Stimulated activated CD8-positive, alpha-beta memory T cell treated with anti-CD3 and anti-CD28 coated beads, Interleukin-7, amount 100 ng/mL, for 1 hour (primary cell): ENCODE results near the gene PRR23E.

Source experiments
- DNase-seq, 2 donors: peaks; one replicate each; pipeline ENCODE4 v3.0.0-alpha.2; 2020; ENCODE audit warnings: low read depth in 2 of 2

The PRR23E gene

GRCh38 chr3:127226946-127227842 lies 34.3 kb downstream of the PRR23E start:
- no peak for DNase-seq

GRCh38 chr3:127228866-127229265 lies 35.9 kb downstream of the PRR23E start:
- no peak for DNase-seq

GRCh38 chr3:127233371-127233770 lies 40.4 kb downstream of the PRR23E start:
- DNase-seq, result no peak

- DNase-seq, result no peak
Measured at GRCh38 chr3:127234778-127235177, 41.8 kb downstream of the PRR23E start.

GRCh38 chr3:127235706-127236105 lies 42.8 kb downstream of the PRR23E start:
- DNase-seq, result no peak

- no peak for DNase-seq
Measured at GRCh38 chr3:127237835-127238234, 44.9 kb downstream of the PRR23E start.

- DNase-seq, result no peak
Measured at GRCh38 chr3:127238602-127239001, 45.7 kb downstream of the PRR23E start.

GRCh38 chr3:127247292-127247691 lies 54.4 kb downstream of the PRR23E start:
- DNase-seq, result no peak
